HepG2 (cell line): ENCODE results near the gene PRPF18. TPM values are rescaled to one million over a fixed set of nuclear protein-coding genes. Genes with fewer than 3 reads are reported as not detected.

Experiments used
- ATAC-seq: fragments of 200-7000 bp; cut with Tn5 transposase; 3 replicates; pipeline ENCODE4 v1.9.1; 2020; ENCODE audit warnings: mild to moderate bottlenecking, moderate library complexity
- BruUV-seq: library from RNA; stranded (reverse); fragments of 400-500 nt; replicated peaks from 2 replicates; lab custom pipeline; 2021; lab: Mats Ljungman, UMichigan
- CTCF ChIA-PET: fragments of 300-600 bp; formaldehyde crosslinking; extraction: SDS; loops from one replicate; lab custom pipeline; 2021; ENCODE audit warnings: low total read pairs, inconsistent platforms, low intra/inter-chr PET ratio; lab: Yijun Ruan, JAX
- POLR2A ChIA-PET: fragments of 350-600 bp; sonication (Branson Sonifier 250); formaldehyde crosslinking; loops from one replicate; lab custom pipeline; 2020; ENCODE audit warnings: antibody characterized with exemption, inconsistent platforms; lab: Yijun Ruan, JAX
- DNase-seq: peaks from one replicate; pipeline ENCODE4 v3.0.0-alpha.2; 2015; ENCODE audit warnings: low spot score
- FAIRE-seq: peaks from 3 replicates; lab custom pipeline; 2011; peaks lifted over from hg19 to GRCh38; lab: Jason Lieb, UNC
- H2AFZ ChIP-seq: one replicate; pipeline ENCODE4 v1.6.1; 2011; ENCODE audit warnings: low read length, inconsistent platforms
- H3K27ac ChIP-seq: fragments of 300-600 bp; 3 replicates; pipeline ENCODE4 v1.8.0; 2011; ENCODE audit warnings: mixed run types, mild to moderate bottlenecking, mixed read lengths, low read length, inconsistent platforms; ENCODE audit not compliant: insufficient read depth; ENCODE audit errors: extremely low read length
- H3K27me3 ChIP-seq, 2 experiments: fragments of 200-600 bp in 1 of 2; 2 replicates in 1 of 2; 3 replicates in 1 of 2; pipeline versions ENCODE4 v1.6.0 to v1.8.0; 2011; ENCODE audit warnings: low read length in 2 of 2, mild to moderate bottlenecking in 2 of 2, moderate library complexity in 2 of 2, inconsistent platforms in 1 of 2; ENCODE audit not compliant: insufficient read depth in 2 of 2, control insufficient read depth in 1 of 2
- H3K36me3 ChIP-seq, 2 experiments: fragments of 200-600 bp in 1 of 2; replicated peaks in 1 of 2; 2 replicates in 1 of 2; 3 replicates in 1 of 2; pipeline versions ENCODE4 v1.5.1 to v1.8.0; 2011; ENCODE audit warnings: low read length in 2 of 2, inconsistent platforms in 1 of 2; ENCODE audit not compliant: insufficient read depth in 2 of 2, control insufficient read depth in 1 of 2
- H3K4me1 ChIP-seq: 2 replicates; pipeline ENCODE4 v1.5.1; 2012; ENCODE audit warnings: low read length, inconsistent platforms; ENCODE audit not compliant: insufficient read depth
- H3K4me2 ChIP-seq: 2 replicates; pipeline ENCODE4 v1.6.0; 2011; ENCODE audit warnings: low read depth, low read length, inconsistent platforms
- H3K4me3 ChIP-seq, 3 experiments: fragments of 200-600 bp in 1 of 3; sonication (generic), shearing (Covaris generic) in 1 of 3; replicated peaks in 1 of 3; 2 replicates each; pipeline ENCODE4 v1.5.1; 2011 to 2016; ENCODE audit warnings: low read length in 3 of 3, inconsistent platforms in 2 of 3, low read depth in 2 of 3, mild to moderate bottlenecking in 2 of 3, control low read depth in 1 of 3, mixed read lengths in 1 of 3; ENCODE audit not compliant: insufficient read depth in 1 of 3
- H3K79me2 ChIP-seq: one replicate; pipeline ENCODE4 v1.6.1; 2011; ENCODE audit warnings: low read length, inconsistent platforms; ENCODE audit not compliant: insufficient read depth
- H3K9ac ChIP-seq: 2 replicates; pipeline ENCODE4 v1.6.0; 2011; ENCODE audit warnings: mild to moderate bottlenecking, low read depth, low read length, inconsistent platforms; ENCODE audit not compliant: insufficient read depth
- H3K9me3 ChIP-seq: 2 replicates; pipeline ENCODE4 v1.5.1; 2012; ENCODE audit warnings: mild to moderate bottlenecking, low read length
- H4K20me1 ChIP-seq: 2 replicates; pipeline ENCODE4 v1.6.0; 2011; ENCODE audit warnings: inconsistent platforms, mild to moderate bottlenecking, low read length, moderate library complexity; ENCODE audit not compliant: insufficient read depth
- EZH2 ChIP-seq: conservative IDR thresholded peaks from 2 replicates; pipeline ENCODE4 v1.6.1; 2012; ENCODE audit warnings: mild to moderate bottlenecking, low read depth, low read length, moderate library complexity
- ZMAT3 ChIP-seq: sonication (generic); formaldehyde crosslinking; conservative IDR thresholded peaks from 2 replicates; pipeline ENCODE4 v1.7.0; 2021; ENCODE audit warnings: missing genetic modification reagents
- ZNF556 ChIP-seq: sonication (generic); formaldehyde crosslinking; IDR thresholded peaks from 2 replicates; pipeline ENCODE4 v1.4.0; 2020; ENCODE audit warnings: mild to moderate bottlenecking, missing genetic modification reagents, borderline replicate concordance
- WGBS: methylation state at CpG from one replicate; pipeline ENCODE4 v1.1.6; 2017; ENCODE audit warnings: low lambda C conversion rate; 5-methylcytosine and 5-hydroxymethylcytosine counted together
- in situ Hi-C: cut with HindIII; loops from 2 replicates; pipeline ENCODE4 v1.10.0; 2017; ENCODE audit warnings: low pct_unique_long_range_greater_than_20kb; ENCODE audit not compliant: extremely low pct_ligation_motif_present
- intact Hi-C: fragments of 100-400 bp; cut with micrococcal nuclease; formaldehyde crosslinking; loops from one replicate; pipeline ENCODE4 v1.10.0; 2022; ENCODE audit not compliant: unreplicated experiment
- polyA plus RNA-seq, 8 experiments: library from polyadenylated mRNA; depleted of rRNA in 3 of 8; stranded (reverse) in 7 of 8; unstranded in 1 of 8; fragments of >200 nt; fragmentation: Illumina TruSeq in 4 of 8; extraction: Trizol in 4 of 8; gene quantifications; 2 replicates each; pipeline versions ENCODE4 v1.2.1 to v1.2.3, GENCODE V29; 2011 to 2016; ENCODE audit warnings: low read depth in 4 of 8, missing spikeins in 1 of 8, mixed read lengths in 1 of 8; ENCODE audit not compliant: insufficient read depth in 1 of 8
- total RNA-seq, 5 experiments: library from RNA; depleted of rRNA; stranded (reverse); fragments of >200 nt; fragmentation: Illumina TruSeq; extraction: Trizol; gene quantifications; 2 replicates each; pipeline ENCODE4 v1.2.3, GENCODE V29; 2016; ENCODE audit warnings: low read depth in 1 of 5
- TF ChIP-seq, protein P1 (sequence below): sonication (generic); formaldehyde crosslinking; IDR thresholded peaks from 2 replicates; pipeline ENCODE4 v1.4.0; 2020; ENCODE audit warnings: missing genetic modification reagents
- TF ChIP-seq, protein P2 (sequence below): sonication (generic); formaldehyde crosslinking; conservative IDR thresholded peaks from 2 replicates; pipeline ENCODE4 v1.8.1; 2023; ENCODE audit warnings: missing genetic modification reagents

Gene PRPF18
- total and polyA plus RNA-seq, 2 of the 13 experiments (the other 11 are each of a cell fraction or from before 2014, with no cell fraction given), result 6.1 to 17.2 TPM

DNA sequence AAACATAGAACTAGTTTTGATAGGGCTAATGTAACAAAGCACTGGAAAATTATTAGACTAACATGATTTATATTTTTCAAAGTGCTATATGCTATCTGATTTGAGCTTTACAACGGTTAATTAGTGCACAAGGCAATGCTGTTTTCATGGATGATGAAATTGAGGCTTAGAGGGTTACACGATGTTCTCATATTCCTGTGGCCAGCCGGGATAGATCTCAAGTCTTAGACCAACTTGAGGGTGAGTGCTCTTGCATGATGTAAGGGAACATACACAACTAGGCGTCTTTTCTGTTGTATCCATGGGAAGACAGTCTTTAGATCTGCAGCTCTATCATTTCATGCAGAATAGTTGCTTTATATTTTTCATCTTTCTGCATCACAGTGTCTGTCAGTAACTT, 4.1 kb downstream of the PRPF18 start:
- no peaks in the 10 kb centered on the region for H3K27me3 ChIP-seq
- ATAC-seq (no peak), FAIRE-seq (no peak), DNase-seq (no peak)
- ChIA-PET CTCF (no interaction called here), POLR2A (no interaction called here)
- no peak overlapping the region for H3K4me3 ChIP-seq
- no peak overlapping the region for H2AFZ ChIP-seq
- H4K20me1 ChIP-seq, result no peaks in the 10 kb centered on the region
- no peak overlapping the region for H3K4me2 ChIP-seq
- H3K79me2 ChIP-seq, result peaks cover 7% of the 10 kb centered on the region
- in situ Hi-C loops (no loop called here), intact Hi-C loops (no loop called here)
- no peak overlapping the region for H3K27ac ChIP-seq
- no peak for TF ChIP-seq ZMAT3
- TF ChIP-seq ZNF556 (CRISPR knock-in tag), result no peak
- TF ChIP-seq, protein P1, sequence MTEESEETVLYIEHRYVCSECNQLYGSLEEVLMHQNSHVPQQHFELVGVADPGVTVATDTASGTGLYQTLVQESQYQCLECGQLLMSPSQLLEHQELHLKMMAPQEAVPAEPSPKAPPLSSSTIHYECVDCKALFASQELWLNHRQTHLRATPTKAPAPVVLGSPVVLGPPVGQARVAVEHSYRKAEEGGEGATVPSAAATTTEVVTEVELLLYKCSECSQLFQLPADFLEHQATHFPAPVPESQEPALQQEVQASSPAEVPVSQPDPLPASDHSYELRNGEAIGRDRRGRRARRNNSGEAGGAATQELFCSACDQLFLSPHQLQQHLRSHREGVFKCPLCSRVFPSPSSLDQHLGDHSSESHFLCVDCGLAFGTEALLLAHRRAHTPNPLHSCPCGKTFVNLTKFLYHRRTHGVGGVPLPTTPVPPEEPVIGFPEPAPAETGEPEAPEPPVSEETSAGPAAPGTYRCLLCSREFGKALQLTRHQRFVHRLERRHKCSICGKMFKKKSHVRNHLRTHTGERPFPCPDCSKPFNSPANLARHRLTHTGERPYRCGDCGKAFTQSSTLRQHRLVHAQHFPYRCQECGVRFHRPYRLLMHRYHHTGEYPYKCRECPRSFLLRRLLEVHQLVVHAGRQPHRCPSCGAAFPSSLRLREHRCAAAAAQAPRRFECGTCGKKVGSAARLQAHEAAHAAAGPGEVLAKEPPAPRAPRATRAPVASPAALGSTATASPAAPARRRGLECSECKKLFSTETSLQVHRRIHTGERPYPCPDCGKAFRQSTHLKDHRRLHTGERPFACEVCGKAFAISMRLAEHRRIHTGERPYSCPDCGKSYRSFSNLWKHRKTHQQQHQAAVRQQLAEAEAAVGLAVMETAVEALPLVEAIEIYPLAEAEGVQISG (CRISPR knock-in tag), result no peak
- TF ChIP-seq, protein P2, sequence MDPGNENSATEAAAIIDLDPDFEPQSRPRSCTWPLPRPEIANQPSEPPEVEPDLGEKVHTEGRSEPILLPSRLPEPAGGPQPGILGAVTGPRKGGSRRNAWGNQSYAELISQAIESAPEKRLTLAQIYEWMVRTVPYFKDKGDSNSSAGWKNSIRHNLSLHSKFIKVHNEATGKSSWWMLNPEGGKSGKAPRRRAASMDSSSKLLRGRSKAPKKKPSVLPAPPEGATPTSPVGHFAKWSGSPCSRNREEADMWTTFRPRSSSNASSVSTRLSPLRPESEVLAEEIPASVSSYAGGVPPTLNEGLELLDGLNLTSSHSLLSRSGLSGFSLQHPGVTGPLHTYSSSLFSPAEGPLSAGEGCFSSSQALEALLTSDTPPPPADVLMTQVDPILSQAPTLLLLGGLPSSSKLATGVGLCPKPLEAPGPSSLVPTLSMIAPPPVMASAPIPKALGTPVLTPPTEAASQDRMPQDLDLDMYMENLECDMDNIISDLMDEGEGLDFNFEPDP (CRISPR knock-in tag), result no peak
- no peak for TF ChIP-seq EZH2
- H3K9me3 ChIP-seq, result no peaks in the 10 kb centered on the region
- H3K36me3 ChIP-seq, result peaks cover 0 to 16% of the 10 kb centered on the region in 2 experiments; a peak in 4 of 5 replicates
- H3K4me1 ChIP-seq, result peaks cover 22% of the 10 kb centered on the region
- WGBS, result 88% methylated on average over 4 of the region's 4 CpGs
- no peak overlapping the region for H3K9ac ChIP-seq
- BruUV-seq, result no TSS peak
